Panc1 (cell line): ENCODE data around the gene DPEP1. TPM values are rescaled to one million over a fixed set of nuclear protein-coding genes. Genes with fewer than 3 reads are reported as not detected.

Experiments used
- ATAC-seq: fragments of 200-7000 bp; cut with Tn5 transposase; 2 replicates; pipeline ENCODE4 v1.9.1; 2020; ENCODE audit warnings: mild to moderate bottlenecking, moderate library complexity
- BruUV-seq: library from RNA; stranded (reverse); fragments of 400-500 nt; replicated peaks from 2 replicates; lab custom pipeline; 2021; lab: Mats Ljungman, UMichigan
- CTCF ChIA-PET: fragments of 300-600 bp; sonication (Branson Sonifier 250); formaldehyde crosslinking; loops from one replicate; lab custom pipeline; 2022; ENCODE audit warnings: antibody characterized with exemption; lab: Charles Lee
- POLR2A ChIA-PET: fragments of 300-600 bp; sonication (Branson Sonifier 250); formaldehyde crosslinking; loops from one replicate; lab custom pipeline; 2022; ENCODE audit warnings: antibody characterized with exemption; lab: Charles Lee
- DNase-seq: peaks from one replicate; pipeline ENCODE4 v3.0.0-alpha.2; 2010; ENCODE audit warnings: low read depth, low spot score
- H3K27ac ChIP-seq: 2 replicates; pipeline ENCODE4 v1.5.1; 2011; ENCODE audit warnings: mild to moderate bottlenecking, low read length, inconsistent platforms
- H3K27me3 ChIP-seq: fragments of 200-500 bp; sonication (Bioruptor generic); 2 replicates; pipeline ENCODE4 v1.6.0; 2014; ENCODE audit warnings: low read length, inconsistent platforms; ENCODE audit not compliant: control insufficient read depth, insufficient read depth
- H3K36me3 ChIP-seq: fragments of 200-500 bp; sonication (Bioruptor generic); 2 replicates; pipeline ENCODE4 v1.5.1; 2014; ENCODE audit warnings: inconsistent platforms, mild to moderate bottlenecking, low read length, moderate library complexity; ENCODE audit not compliant: control insufficient read depth, insufficient read depth
- H3K4me1 ChIP-seq: 2 replicates; pipeline ENCODE4 v1.5.1; 2011; ENCODE audit warnings: inconsistent platforms, mild to moderate bottlenecking, low read length, moderate library complexity; ENCODE audit not compliant: control insufficient read depth, insufficient read depth
- H3K4me3 ChIP-seq, 2 experiments: 2 replicates each; pipeline ENCODE4 v1.5.1; 2011 to 2012; ENCODE audit warnings: low read depth in 2 of 2, low read length in 2 of 2, mild to moderate bottlenecking in 2 of 2, inconsistent platforms in 1 of 2, moderate library complexity in 1 of 2
- H3K9me3 ChIP-seq: fragments of 200-500 bp; sonication (Bioruptor generic); 2 replicates; pipeline ENCODE4 v1.5.1; 2014; ENCODE audit warnings: low read depth, mild to moderate bottlenecking, inconsistent platforms, low read length, moderate library complexity; ENCODE audit not compliant: control insufficient read depth, insufficient read depth
- CTCF ChIP-seq: fragments of 450-650 bp; IDR thresholded peaks from 2 replicates; pipeline ENCODE4 v1.5.1; 2017; ENCODE audit warnings: mild to moderate bottlenecking
- POLR2AphosphoS5 ChIP-seq: IDR thresholded peaks from 2 replicates; pipeline ENCODE4 v1.6.1; 2012; ENCODE audit warnings: mild to moderate bottlenecking, low read depth, low read length, moderate library complexity
- SIN3A ChIP-seq: IDR thresholded peaks from 2 replicates; pipeline ENCODE4 v1.6.1; 2012; ENCODE audit warnings: low read depth, mild to moderate bottlenecking, low read length, moderate library complexity, borderline replicate concordance; ENCODE audit not compliant: insufficient read depth
- TCF7L2 ChIP-seq: IDR thresholded peaks from 2 replicates; pipeline ENCODE4 v1.6.1; 2011; ENCODE audit warnings: mild to moderate bottlenecking, low read depth, low read length, inconsistent platforms
- in situ Hi-C: cut with HindIII; loops from 2 replicates; pipeline ENCODE4 v1.10.0; 2016; ENCODE audit warnings: low sequenced_read_pairs, low pct_unique_long_range_greater_than_20kb
- intact Hi-C: fragments of 100-400 bp; cut with micrococcal nuclease; formaldehyde crosslinking; loops from one replicate; pipeline ENCODE4 v1.10.0; 2022; ENCODE audit not compliant: unreplicated experiment
- total RNA-seq: library from RNA; stranded (reverse); gene quantifications from one replicate; pipeline ENCODE4 v1.2.1, GENCODE V29; 2021; ENCODE audit not compliant: unreplicated experiment
- TF ChIP-seq, protein P1 (sequence below), 2 experiments: IDR thresholded peaks; 2 replicates each; pipeline ENCODE4 v1.6.1; 2011 to 2012; ENCODE audit warnings: low read depth in 2 of 2, control low read depth in 1 of 2, low read length in 1 of 2, mild to moderate bottlenecking in 1 of 2, moderate library complexity in 1 of 2; ENCODE audit not compliant: insufficient read depth in 1 of 2

The DPEP1 gene
- total RNA-seq, 1 experiment from 2014 or later = 0.18 TPM

DNA sequence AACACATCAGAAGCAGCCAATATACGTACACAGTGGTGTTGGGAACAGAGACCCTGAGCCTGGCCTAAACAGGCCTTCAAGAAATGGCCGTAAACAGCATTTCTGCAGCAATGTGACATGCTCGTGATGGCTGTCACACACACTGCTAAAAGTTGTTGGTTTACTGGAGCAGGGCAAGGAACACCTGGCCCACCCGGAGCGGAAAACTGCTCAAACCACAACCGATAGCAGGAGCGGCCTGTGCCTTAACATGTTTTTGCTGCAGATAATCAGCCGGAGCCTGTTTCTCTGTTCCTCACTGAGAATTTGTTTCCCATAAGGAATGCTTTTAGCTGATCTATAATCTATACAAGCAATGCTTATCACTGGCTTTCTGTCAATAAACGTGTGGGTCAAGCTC, 6.0 kb upstream of the DPEP1 start:
- H3K27me3 ChIP-seq = no peaks in the 10 kb centered on the region
- no peaks in the 10 kb centered on the region for H3K36me3 ChIP-seq
- H3K27ac ChIP-seq = no peak overlapping the region
- peaks cover 8% of the 10 kb centered on the region for H3K4me1 ChIP-seq
- DNase-seq (no peak), ATAC-seq (no peak)
- H3K4me3 ChIP-seq = no peak overlapping the region
- POLR2A ChIA-PET = no interaction called here
- CTCF ChIA-PET = no interaction called here
- in situ Hi-C loops (no loop called here), intact Hi-C loops (no loop called here)
- TF ChIP-seq TCF7L2 (no peak), POLR2AphosphoS5 (no peak)
- BruUV-seq = no TSS peak
- no peaks in the 10 kb centered on the region for H3K9me3 ChIP-seq

GRCh38 chr16:89607937-89608740, 5.3 kb upstream of the DPEP1 start:
- no peaks in the 10 kb centered on the region for H3K27me3 ChIP-seq
- intact Hi-C loops = no loop called here
- peaks cover 5% of the 10 kb centered on the region for H3K4me1 ChIP-seq
- H3K4me3 ChIP-seq = no peak overlapping the region
- ChIA-PET POLR2A (no interaction called here), CTCF (no interaction called here)
- in situ Hi-C loops = no loop called here
- H3K27ac ChIP-seq = no peak overlapping the region
- BruUV-seq = no TSS peak
- no peaks in the 10 kb centered on the region for H3K36me3 ChIP-seq
- ATAC-seq (no peak), DNase-seq (no peak)
- no peak for TF ChIP-seq TCF7L2
- TF ChIP-seq POLR2AphosphoS5 = no peak
- no peak for TF ChIP-seq CTCF
- TF ChIP-seq SIN3A = no peak
- TF ChIP-seq, protein P1, sequence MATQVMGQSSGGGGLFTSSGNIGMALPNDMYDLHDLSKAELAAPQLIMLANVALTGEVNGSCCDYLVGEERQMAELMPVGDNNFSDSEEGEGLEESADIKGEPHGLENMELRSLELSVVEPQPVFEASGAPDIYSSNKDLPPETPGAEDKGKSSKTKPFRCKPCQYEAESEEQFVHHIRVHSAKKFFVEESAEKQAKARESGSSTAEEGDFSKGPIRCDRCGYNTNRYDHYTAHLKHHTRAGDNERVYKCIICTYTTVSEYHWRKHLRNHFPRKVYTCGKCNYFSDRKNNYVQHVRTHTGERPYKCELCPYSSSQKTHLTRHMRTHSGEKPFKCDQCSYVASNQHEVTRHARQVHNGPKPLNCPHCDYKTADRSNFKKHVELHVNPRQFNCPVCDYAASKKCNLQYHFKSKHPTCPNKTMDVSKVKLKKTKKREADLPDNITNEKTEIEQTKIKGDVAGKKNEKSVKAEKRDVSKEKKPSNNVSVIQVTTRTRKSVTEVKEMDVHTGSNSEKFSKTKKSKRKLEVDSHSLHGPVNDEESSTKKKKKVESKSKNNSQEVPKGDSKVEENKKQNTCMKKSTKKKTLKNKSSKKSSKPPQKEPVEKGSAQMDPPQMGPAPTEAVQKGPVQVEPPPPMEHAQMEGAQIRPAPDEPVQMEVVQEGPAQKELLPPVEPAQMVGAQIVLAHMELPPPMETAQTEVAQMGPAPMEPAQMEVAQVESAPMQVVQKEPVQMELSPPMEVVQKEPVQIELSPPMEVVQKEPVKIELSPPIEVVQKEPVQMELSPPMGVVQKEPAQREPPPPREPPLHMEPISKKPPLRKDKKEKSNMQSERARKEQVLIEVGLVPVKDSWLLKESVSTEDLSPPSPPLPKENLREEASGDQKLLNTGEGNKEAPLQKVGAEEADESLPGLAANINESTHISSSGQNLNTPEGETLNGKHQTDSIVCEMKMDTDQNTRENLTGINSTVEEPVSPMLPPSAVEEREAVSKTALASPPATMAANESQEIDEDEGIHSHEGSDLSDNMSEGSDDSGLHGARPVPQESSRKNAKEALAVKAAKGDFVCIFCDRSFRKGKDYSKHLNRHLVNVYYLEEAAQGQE (IDR thresholded peaks at IDR 0.05; ENCODE audit: insufficient read depth in 1 of 2, low read depth in 2 of 2, low read length in 1 of 2) = no peak
- H3K9me3 ChIP-seq = no peaks in the 10 kb centered on the region

GRCh38 chr16:89610108-89610453, 3.4 kb upstream of the DPEP1 start:
- ATAC-seq (no peak), DNase-seq (no peak)
- CTCF ChIA-PET = no interaction called here
- TF ChIP-seq POLR2AphosphoS5 (no peak), CTCF (no peak), SIN3A (no peak), TCF7L2 (no peak)
- TF ChIP-seq, protein P1 (IDR thresholded peaks at IDR 0.05; ENCODE audit: insufficient read depth in 1 of 2, low read depth in 2 of 2, low read length in 1 of 2) = no peak
- Histone ChIP-seq H3K27ac (no peak overlapping the region; the same call in 1 of the 2 replicates), H3K9me3 (no peaks in the 10 kb centered on the region), H3K4me3 (no peak overlapping the region), H3K4me1 (peaks cover 5% of the 10 kb centered on the region), H3K27me3 (no peaks in the 10 kb centered on the region), H3K36me3 (no peaks in the 10 kb centered on the region)
- in situ Hi-C loops (no loop called here), intact Hi-C loops (no loop called here)
- POLR2A ChIA-PET = no interaction called here
- no TSS peak for BruUV-seq
